Type B pancreatic cell (in vitro differentiated cells): ENCODE data around the gene VEPH1. TPM values are rescaled to one million over a fixed set of nuclear protein-coding genes. Genes with fewer than 3 reads are reported as not detected.

ENCODE experiments used
- DNase-seq: peaks from one replicate; pipeline ENCODE4 v3.0.0; 2021; ENCODE audit warnings: mixed read lengths; ENCODE audit not compliant: unreplicated experiment; ENCODE audit errors: extremely low spot score
- H3K27ac Mint-ChIP-seq: 2 replicates; pipeline ENCODE4 v1.8.0; 2021; ENCODE audit warnings: mild to moderate bottlenecking, mixed read lengths
- H3K27me3 Mint-ChIP-seq: 2 replicates; pipeline ENCODE4 v1.8.0; 2021; ENCODE audit warnings: mixed read lengths
- H3K36me3 Mint-ChIP-seq: 2 replicates; pipeline ENCODE4 v1.8.0; 2021; ENCODE audit warnings: mixed read lengths
- H3K4me1 Mint-ChIP-seq: one replicate; pipeline ENCODE4 v1.8.0; 2021; ENCODE audit warnings: mixed read lengths; ENCODE audit not compliant: unreplicated experiment
- H3K4me3 Mint-ChIP-seq: 2 replicates; pipeline ENCODE4 v1.8.0; 2021; ENCODE audit warnings: mild to moderate bottlenecking, mixed read lengths
- H3K9me3 Mint-ChIP-seq: 2 replicates; pipeline ENCODE4 v1.8.0; 2021; ENCODE audit warnings: mixed read lengths
- CTCF ChIP-seq: fragments of 200-600 bp; sonication (generic); conservative IDR thresholded peaks from 2 replicates; pipeline ENCODE4 v1.5.0; 2021; ENCODE audit warnings: antibody characterized with exemption, mild to moderate bottlenecking
- total RNA-seq: library from RNA; stranded (reverse); gene quantifications from 2 replicates; pipeline ENCODE4 v1.2.1, GENCODE V29; 2021; ENCODE audit warnings: low replicate concordance

Gene VEPH1
- total RNA-seq, 1 donor from 2014 or later: 5.9 TPM

- Mint-ChIP-seq H3K27ac (no peak overlapping the region), H3K4me1 (peaks cover 23% of the 10 kb centered on the region), H3K9me3 (no peaks in the 10 kb centered on the region), H3K27me3 (no peaks in the 10 kb centered on the region), H3K36me3 (no peaks in the 10 kb centered on the region), H3K4me3 (no peak overlapping the region)
- no peak for TF ChIP-seq CTCF
- no peak for DNase-seq
These were observed 12.1 kb downstream of the VEPH1 start for GRCh38 chr3:157491136-157491535.

DNA sequence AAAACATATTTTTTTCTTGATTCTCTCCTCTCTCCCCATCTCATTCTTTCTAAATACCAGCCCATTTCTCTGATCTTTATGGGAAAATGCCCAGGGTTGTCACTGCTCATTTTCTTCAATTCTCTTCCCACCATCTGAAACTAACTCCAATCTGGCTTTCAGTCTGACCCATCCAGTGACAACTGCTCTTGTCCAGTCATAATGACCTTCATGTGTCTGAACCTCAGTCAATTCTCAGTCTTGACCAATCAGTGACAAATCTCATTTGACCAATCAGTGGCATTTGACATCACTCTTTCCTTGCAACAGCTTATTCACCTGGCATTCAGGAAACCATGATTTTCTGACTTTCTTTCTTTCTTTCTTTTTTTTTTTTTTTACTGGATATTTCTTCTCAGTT, 15.1 kb downstream of the VEPH1 start:
- H3K4me3 Mint-ChIP-seq: no peak overlapping the region
- DNase-seq: no peak
- no peaks in the 10 kb centered on the region for H3K9me3 Mint-ChIP-seq
- H3K4me1 Mint-ChIP-seq: peaks cover 4% of the 10 kb centered on the region
- no peak for TF ChIP-seq CTCF
- H3K27me3 Mint-ChIP-seq: no peaks in the 10 kb centered on the region
- H3K27ac Mint-ChIP-seq: no peak overlapping the region
- H3K36me3 Mint-ChIP-seq: no peaks in the 10 kb centered on the region

DNA sequence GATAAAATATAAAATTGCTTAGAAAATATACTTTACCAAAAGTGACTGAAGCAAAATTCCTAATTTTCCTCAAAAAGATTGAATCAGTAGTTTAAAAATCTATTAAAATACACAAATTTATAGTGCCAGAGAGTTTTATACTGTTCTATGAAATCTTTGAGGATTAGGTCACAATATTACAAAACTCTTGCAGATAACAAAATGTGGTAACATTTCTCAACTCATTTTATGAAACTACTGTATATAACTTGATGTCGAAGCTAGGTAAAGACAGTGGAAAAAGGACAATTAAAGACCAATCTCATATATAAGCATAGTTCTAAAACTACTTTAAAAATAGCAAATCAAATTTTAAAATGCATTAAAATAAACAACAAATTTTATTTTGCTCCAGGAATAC, 15.9 kb downstream of the VEPH1 start:
- H3K4me3 Mint-ChIP-seq: no peak overlapping the region
- TF ChIP-seq CTCF: no peak
- peaks cover 4% of the 10 kb centered on the region for H3K4me1 Mint-ChIP-seq

GRCh38 chr3:157479464-157480243, 23.6 kb downstream of the VEPH1 start:
- Mint-ChIP-seq H3K4me3 (no peak overlapping the region), H3K27me3 (no peaks in the 10 kb centered on the region), H3K27ac (no peak overlapping the region), H3K9me3 (peaks cover 3% of the 10 kb centered on the region), H3K36me3 (peaks cover 3% of the 10 kb centered on the region), H3K4me1 (no peaks in the 10 kb centered on the region)
- no peak for DNase-seq
- TF ChIP-seq CTCF: no peak

More for the DNA sequence above, 15.9 kb downstream of the VEPH1 start:
- Mint-ChIP-seq H3K36me3 (peaks cover 3% of the 10 kb centered on the region), H3K27ac (no peak overlapping the region), H3K27me3 (no peaks in the 10 kb centered on the region), H3K9me3 (peaks cover 3% of the 10 kb centered on the region)
- no peak for DNase-seq

GRCh38 chr3:157477441-157477840, 25.8 kb downstream of the VEPH1 start:
- Mint-ChIP-seq H3K4me3 (no peak overlapping the region), H3K27ac (no peak overlapping the region), H3K27me3 (no peaks in the 10 kb centered on the region), H3K9me3 (peaks cover under 1% of the 10 kb centered on the region), H3K4me1 (no peaks in the 10 kb centered on the region), H3K36me3 (peaks cover under 1% of the 10 kb centered on the region)
- DNase-seq: no peak
- TF ChIP-seq CTCF: no peak
